GM04503 (cell line): Measurements from ENCODE around the gene RREB1.

Experiments
- DNase-seq: peaks from one replicate; pipeline ENCODE4 v3.0.0-alpha.2; 2012; ENCODE audit warnings: low read depth

Gene RREB1

GRCh38 chr6:7300926-7301325, 193.2 kb downstream of the RREB1 start:
- no peak for DNase-seq
